Epidermal melanocyte (primary cell): ENCODE measurements around the gene CLIP2.
"Not testable (repeated sequence)": the region's sequence is repeated elsewhere in the genome, so short reads cannot be mapped to it uniquely, and the experiment has no call there.

Source experiments
- DNase-seq: peaks from one replicate; pipeline ENCODE4 v3.0.0; 2011; ENCODE audit warnings: low spot score; ENCODE audit not compliant: insufficient read length

CLIP2 gene

DNA sequence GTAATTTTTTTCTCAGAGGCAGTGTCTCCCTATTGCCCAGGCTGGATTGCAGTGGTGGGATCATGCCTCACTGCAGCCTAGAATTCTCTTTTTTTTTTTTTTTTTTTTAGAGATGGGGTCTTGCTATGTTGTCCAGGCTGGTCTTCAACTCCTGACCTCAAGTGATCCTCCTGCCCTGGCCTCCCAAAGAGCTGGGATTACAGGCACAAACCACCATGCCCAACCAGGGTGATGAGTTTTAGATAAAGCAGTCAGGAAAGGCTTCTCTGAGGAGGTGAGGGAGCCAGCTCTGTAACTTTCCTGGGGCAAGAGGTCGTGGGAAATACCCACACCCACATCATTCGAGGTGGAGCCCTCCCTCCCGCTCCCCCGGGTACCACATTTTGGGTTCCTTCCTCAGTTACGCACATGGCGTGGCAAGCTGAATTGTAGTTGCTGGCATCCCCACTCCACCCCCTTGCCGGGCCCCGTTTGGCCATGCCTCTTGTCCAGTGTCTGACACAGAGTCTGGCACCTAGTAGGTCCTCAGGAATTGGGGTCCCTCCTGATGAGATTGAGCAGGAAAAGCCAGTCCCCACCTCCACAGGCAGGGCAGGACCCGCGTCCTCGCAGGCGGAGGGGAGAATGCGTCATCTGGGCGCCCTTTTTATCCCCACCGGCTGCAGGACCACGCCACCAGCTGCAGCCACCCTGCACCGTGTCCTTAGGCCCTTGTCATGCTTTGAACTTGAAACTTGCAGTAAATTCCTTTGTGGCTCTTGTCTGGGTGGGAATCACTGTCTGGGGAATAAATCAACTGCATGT lies 43.4 kb downstream of the CLIP2 start:
- DNase-seq, result no peak

DNA sequence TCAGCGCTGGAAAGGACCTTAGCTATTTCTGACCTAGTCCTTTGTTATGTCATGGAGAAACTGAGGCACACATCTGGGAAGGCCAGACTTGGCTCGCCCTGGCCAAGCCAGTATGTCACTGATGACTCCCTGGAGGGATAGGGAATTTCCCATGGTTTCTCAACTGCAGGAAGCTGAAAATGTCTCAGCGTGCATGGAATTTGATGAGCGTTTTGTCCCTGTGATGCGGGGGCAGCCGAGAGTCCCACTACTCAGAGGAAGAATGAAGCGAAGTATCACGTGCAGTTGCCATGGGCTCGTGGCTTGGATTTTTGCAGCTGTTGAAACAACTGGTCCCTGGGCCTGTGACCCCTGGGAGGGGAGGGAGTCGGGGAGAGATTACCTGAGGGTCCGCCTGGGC lies 44.8 kb downstream of the CLIP2 start:
- DNase-seq, result no peak

DNA sequence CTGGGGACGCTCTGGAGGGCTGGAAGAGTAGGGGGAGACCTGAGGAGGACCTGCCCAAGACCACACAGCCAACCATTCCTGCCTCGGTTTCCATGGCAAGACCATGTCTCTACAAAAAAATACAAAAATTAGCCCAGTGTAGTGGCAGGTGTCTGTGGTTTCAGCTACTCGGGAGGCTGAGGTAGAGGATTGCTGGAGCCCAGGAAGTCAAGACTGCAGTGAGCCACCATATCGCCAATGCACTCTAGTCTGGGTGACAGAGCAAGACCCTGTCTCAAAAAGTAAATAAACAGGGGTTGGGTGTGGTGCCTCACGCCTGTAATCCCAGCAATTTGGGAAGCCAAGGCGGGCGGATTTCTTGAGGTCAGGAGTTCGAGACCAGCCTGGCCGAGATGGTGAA lies 48.7 kb downstream of the CLIP2 start:
- no peak for DNase-seq

DNA sequence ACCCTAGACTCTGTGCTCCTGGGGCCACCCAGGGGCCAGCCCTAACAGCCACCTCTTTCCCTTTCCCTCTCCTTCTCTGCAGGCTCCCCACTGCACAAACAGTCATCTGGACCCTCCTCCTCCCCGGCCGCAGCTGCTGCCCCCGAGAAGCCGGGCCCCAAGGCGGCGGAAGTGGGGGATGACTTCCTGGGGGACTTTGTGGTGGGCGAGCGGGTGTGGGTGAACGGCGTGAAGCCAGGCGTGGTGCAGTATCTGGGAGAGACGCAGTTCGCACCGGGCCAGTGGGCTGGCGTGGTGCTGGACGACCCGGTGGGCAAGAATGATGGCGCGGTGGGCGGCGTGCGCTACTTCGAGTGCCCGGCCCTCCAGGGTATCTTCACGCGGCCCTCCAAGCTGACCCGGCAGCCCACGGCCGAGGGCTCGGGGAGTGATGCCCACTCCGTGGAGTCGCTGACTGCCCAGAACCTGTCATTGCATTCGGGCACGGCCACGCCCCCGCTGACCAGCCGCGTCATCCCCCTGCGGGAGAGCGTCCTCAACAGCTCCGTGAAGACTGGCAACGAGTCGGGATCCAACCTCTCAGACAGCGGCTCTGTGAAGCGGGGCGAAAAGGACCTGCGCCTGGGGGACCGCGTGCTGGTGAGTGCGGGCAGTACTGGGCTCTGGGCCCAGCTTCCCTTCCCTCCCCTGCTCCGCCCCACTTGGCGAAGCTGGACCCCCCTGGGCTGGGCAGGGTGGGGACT lies 49.3 kb downstream of the CLIP2 start:
- no peak for DNase-seq

DNA sequence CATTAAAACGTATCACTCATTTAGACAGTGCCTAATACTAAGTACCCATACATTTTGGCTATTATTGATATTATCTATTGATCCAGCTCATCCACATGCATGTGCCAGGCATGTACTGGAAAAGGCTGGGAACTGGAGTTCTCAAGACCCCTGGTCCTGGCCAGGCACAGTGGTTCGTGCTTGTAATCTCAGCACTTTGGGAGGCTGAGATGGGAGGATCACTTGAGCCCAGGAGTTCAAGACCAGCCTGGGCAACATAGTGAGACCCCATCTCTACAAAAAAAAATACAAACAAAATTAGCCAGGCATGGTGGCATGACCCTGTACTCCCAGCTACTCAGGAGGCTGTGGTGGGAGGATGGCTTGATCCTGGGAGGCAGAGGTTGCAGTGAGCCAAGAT lies 50.4 kb downstream of the CLIP2 start:
- DNase-seq, result not testable (repeated sequence)

DNA sequence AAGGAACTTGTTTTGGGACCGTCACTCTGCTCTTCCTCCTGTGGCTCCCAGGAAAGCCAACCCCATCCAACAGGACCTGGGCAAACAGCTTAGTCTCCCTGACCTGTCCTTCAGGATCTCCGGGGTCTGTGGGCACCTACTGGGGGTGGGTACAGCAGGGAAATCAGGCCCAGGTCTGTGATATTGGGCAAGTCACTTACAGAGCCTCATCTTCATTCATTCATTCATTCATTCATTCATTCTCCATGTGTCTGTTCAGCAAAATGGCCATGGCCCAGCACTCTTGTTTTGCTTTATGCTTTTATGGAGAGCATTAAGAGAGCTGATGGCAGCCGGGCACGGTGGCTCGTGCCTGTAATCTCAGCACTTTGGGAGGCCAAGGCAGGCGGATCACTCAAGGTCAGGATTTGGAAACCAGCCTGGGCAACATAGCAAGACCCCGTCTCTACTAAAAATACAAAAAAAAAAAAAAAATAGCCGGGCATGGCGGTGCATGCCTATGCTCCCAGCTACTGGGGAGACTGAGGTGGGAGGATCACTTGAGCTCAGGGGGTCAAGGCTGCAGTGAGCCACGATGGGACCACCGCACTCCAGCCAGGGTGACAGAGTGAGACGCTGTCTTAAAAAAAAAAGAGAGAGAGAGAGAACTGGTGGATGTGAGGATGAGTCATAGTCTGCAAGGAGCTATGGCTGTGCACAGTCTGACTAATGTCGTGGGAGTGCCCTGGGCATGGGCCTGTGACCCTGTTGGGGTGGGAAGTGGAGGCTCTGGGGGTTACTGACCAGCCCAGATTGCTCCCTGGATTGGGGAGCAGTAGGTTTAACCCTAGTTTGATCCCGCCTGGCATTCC lies 54.3 kb downstream of the CLIP2 start:
- DNase-seq, result peak; percentile 40

DNA sequence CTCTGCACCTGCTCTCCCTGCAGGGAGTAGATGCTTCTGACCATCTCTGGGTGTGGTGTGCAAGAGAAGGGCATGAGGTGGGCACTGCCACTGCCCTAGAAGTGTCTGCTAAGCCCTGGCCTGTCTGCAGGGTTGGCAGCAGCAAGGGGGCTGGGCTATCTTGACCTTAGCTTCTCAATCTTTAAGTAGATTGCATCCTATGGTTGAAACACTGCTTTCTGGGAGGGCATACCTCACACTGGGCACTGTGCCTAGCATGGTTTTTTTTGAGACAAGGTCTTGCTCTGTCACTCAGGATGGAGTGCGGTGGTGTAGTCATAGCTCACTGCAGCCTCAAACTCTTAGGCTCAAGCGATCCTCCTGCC lies 54.9 kb downstream of the CLIP2 start:
- no peak for DNase-seq

DNA sequence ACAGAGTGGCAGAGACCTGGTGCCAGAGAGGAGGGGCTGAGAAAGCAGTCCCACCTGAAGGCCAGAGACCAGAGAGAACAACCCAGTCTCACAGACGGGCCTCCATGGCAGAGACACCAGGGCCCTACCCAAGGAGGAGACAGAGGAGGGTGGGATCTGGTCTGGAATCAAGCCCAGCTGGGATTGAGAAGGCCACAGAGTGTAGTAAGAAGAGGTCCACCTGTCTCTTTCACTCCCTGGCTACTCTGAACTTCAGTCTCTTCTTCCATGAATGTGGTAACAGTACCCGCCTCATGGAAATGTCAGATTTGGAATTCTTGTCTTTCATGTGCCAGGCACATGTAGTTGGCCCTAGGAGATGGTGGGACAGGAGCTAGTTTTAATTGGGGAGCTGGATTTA lies 55.6 kb downstream of the CLIP2 start:
- no peak for DNase-seq

DNA sequence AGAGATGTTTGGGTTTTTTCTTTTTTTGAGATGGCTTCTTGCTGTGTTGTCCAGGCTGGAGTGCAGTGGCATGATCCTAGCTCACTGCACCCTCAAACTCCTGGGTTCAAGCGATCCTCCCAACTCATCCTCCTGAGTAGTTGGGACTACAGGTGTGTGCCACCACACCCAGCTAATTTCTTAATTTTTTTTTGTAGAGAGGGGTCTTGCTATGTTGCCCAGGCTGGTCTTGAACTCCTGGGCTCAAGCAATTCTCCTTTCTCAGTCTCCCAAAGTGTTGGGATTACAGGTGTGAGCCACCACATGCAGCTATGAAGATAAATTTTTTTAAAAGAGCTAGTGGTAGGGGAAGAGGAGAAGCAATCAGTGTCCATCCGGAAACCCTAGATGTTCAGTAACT lies 56.8 kb downstream of the CLIP2 start:
- no peak for DNase-seq

DNA sequence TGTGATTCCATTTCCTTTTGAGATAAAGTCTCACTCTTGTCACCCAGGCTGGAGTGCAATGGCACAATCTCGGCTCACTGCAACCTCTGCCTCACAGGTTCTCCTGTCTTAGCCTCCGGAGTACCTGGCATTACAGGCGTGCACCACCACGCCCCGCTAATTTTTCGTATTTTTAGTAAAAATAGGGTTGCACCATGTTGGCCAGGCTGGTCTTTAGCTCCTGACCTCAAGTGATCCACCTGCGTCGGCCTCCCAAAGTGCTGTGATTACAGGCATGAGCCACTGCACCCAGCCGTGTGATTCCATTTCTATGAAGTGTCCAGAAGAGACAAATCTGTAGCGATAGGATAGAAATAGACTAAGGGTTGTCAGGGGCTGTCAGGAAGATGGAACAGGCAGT lies 60.4 kb downstream of the CLIP2 start:
- DNase-seq, result no peak

DNA sequence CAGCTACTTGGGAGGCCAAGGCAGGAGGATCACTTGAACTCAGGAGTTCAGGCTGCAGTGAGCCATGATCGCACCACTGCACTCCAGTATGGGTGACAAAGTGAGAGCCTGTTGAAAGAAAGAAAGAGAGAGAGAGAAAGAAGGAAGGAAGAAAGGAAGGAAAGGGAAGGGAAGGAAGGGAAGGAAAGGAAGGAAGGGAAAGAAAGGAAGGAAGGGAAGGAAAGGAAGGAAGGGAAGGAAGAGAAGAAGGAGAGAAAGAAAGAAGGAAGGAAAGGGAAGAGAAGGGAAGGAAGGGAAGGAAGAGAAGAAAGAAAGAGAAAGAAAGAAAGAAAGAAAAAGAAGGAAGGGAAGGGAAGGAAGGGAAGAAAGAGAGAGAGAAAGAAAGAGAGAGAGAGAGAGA lies 61.5 kb downstream of the CLIP2 start:
- no peak for DNase-seq

DNA sequence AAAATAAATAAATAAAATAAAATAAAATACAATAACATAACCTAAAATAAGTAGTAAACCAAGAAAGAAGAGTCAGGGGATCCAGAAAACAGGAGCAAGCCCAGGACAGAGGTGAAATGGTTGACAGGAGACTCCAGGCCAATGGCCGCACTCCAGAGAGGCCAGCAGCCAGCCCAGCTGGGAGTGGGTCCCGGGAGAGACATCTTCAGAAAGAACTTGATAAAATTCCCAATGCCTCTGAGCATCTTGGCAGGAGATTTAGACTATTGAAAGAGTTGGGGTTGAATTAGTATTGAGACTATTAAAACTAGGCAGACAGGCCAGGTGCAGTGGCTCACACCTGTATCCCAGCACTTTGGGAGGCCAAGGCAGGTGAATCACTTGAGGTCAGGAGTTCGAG lies 62.6 kb downstream of the CLIP2 start:
- no peak for DNase-seq

DNA sequence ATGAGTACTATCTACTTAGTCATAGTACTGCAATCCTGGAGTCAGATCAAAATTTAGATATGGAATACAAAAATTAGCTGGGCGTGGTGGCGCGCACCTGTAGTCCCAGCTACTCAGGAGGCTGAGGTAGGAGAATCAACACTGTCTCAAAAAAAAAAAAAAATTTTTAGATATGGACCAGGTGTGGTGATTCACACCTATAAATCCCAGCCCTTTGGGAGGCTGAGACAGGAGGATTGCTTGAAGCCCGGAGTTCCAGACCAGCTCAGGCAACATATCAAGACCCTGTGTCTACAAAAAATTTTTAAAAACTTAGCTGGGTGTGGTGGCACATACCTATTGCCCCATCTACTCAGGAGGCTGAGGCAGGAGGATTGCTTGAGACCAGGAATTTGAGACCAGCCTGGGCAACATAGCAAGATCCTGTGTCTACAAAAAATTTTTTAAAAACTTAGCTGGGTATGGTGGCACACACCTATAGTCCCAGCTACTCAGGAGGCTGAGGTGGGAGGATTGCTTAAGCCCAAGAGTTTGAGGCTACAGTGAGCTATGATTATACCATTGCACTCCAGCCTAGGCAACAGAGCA lies 63.4 kb downstream of the CLIP2 start:
- DNase-seq, result not testable (repeated sequence)

DNA sequence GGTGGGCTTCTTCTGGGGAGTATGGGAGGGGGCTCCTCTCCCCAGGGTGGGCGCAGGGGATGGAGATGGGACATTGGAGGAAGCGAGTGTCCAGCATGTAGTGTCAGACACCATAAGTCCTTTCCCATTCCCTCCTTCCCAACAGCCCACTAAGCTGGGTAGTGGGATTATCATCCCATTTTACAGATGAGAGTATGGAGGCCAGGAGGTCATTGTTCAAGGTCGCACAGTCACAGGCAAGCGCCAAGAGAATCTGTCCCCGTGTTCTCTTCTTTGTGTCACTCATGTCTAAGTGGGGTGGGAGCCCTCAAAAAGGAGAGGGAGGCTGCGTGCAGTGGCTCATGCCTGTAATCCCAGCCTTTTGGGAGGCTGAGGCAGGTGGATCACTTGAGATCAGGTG lies 64.8 kb downstream of the CLIP2 start:
- DNase-seq, result no peak

DNA sequence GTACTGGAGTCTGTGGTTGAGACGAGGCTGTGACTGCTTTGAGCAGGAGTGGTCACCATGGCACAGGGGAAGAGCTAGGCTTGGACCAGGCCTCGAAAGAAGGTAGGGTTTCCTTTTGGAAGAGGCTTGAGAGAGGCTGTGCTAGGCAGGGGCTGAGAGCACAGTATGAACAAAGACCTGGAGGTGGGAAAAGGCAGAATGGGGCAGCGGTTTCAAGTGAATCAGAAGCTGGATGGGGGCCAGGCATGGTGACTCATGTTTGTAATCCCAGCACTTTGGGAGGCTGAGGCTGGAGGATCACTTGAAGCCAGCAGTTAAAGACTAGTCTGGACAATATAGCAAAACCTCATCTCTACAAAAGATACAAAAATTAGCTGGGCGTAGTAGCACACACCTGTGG lies 65.9 kb downstream of the CLIP2 start:
- DNase-seq, result no peak

DNA sequence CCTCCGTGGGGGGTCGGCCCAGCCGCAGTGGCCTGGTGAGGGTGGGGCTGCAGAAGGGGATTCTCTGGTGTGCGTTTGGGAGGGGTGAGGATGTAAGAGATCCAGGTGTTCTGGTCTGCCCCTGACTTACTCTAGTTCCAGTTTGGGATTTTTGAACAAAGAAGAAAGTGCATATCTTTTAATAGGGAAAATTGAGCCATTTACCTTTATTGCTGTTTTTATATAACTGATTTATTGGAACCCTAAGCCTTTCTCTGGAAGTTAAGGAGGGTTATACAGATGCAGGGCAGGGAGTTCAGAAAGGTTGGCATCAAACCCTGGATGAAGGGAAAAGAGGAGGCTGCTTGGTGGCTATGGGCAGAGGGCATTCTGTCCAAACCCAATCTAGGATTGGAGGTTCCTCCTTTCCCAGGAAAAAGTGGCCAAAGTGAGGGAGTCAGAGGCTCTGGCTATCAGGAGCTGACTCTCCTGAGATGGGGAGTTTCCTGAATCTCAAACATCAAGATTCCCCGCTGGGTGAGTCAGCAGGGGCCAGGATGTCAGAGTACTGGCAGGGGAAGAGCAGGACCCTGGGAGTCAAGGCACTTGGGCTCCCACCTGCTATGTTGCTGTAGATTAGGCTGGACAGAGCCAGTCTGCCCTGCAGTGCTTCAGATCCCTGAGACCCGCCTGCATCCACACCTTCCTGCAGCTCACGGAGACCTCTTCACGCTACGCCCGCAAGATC lies 67.5 kb downstream of the CLIP2 start:
- no peak for DNase-seq

DNA sequence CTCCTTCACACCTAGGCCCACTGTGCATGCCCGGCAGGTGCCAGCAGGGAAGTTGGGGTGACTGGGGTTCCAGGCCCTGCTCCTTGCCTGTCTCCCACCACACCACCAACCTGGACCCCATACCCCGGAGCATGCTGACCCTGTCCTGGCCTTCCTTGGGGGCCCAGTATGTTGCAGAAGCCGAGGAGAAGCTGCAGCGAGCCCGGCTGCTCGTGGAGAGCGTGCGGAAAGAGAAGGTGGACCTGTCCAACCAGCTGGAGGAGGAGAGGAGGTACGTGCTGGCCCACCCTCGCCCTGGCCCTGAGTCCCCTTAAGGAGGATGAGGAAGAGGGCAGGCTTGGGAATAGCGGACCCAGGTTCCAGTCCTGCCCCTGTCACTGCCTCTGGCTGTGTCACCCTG lies 70.8 kb downstream of the CLIP2 start:
- DNase-seq, result no peak

DNA sequence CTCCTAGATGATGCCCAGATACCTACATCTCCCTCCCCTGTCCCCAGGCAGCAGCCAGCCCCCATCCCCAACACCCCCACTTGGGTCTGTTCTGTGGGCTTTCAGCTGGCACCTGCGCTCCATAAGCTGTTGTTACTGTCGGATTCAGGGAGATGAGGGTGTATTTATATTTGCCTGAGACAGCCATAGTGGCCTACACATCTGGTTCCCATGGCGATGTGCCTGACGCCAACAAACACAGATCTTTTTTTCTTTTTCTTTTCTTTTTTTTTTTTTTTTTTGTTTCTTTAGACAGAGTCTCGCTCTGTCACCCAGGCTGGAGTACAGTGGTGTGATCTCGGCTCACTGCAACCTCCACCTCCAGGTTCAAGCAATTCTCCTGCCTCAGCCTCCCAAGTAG lies 73.1 kb downstream of the CLIP2 start:
- no peak for DNase-seq

DNA sequence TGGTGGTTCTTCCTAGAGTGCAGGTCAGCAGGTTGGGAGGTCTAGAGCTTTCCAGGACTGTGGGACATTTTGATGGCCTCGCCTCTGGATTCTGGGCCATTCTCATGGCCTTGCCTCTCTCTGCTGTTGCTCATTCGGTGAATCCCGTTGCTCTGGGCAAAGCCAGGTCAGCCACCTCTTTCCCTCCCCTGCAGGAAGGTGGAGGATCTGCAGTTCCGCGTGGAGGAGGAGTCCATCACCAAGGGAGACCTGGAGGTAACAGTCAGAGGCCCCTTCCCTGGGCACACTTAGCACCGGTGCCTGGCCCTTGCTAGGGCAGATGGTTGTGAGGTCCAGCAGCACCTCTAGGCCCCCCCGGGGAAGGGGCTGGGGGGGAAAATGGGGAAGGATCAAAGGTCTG lies 74.9 kb downstream of the CLIP2 start:
- DNase-seq, result no peak

DNA sequence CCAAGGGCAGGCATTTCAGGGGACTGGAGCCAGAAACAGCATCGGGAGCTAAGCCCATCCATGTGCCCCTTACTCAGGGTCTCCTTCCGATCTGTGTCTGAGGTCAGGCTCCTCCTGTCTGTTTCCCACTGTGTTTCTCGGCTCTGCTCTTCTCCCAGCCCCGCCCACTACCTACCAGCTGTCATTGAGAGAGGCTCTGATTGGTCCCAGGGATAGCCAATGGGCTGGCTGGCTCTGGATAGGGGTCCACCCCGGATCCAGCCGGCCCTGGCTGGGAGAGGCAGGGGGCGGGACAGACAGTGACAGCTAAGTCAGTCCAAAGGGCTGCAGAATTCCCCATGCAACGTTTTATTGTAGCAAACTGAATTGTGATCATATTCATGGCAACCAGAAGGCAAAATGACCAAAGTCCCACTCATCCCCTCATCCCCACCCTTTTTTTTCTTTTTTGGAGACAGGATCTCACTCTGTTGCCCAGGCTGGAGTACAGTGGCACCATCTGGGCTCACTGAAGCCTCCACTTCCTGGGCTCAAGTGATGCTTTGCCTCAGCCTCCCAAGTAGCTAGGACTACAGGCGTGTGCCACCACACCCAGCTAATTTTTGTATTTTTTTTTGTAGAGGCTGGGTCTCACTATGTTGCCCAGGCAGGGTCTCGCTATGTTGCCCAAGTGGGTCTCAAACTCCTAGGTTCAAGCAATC lies 76.3 kb downstream of the CLIP2 start:
- peak; percentile 55 for DNase-seq
